H1 (cell line): ENCODE data around the gene MPPED2. TPM values are rescaled to one million over a fixed set of nuclear protein-coding genes. Genes with fewer than 3 reads are reported as not detected.

ENCODE experiments used
- CTCF ChIA-PET: fragments of 300-600 bp; sonication (Branson Sonifier 250); formaldehyde crosslinking; loops from one replicate; lab custom pipeline; 2021; ENCODE audit not compliant: partially characterized antibody; lab: Charles Lee
- POLR2A ChIA-PET: fragments of 300-600 bp; sonication (Branson Sonifier 250); formaldehyde crosslinking; loops from one replicate; lab custom pipeline; 2021; ENCODE audit warnings: inconsistent platforms; ENCODE audit not compliant: partially characterized antibody; lab: Charles Lee
- DNase-seq, 2 experiments: peaks; one replicate each; pipeline versions ENCODE4 v3.0.0 to v3.0.0-alpha.2; 2010 to 2022; ENCODE audit warnings: low spot score in 2 of 2, low read depth in 1 of 2, mixed read lengths in 1 of 2
- FAIRE-seq: peaks from 2 replicates; lab custom pipeline; 2011; peaks lifted over from hg19 to GRCh38; lab: Jason Lieb, UNC
- H2AFZ ChIP-seq: 2 replicates; pipeline ENCODE4 v1.8.1; 2012; ENCODE audit warnings: low read length, inconsistent platforms
- H2AK5ac ChIP-seq: 2 replicates; pipeline ENCODE4 v1.6.1; 2013; ENCODE audit warnings: low read depth, low read length
- H2BK120ac ChIP-seq: replicated peaks from 2 replicates; pipeline ENCODE3; 2013; ENCODE audit warnings: low read depth, low read length, inconsistent platforms
- H2BK12ac ChIP-seq: 2 replicates; pipeline ENCODE4 v1.6.1; 2013; ENCODE audit warnings: low read depth, low read length
- H2BK15ac ChIP-seq: 2 replicates; pipeline ENCODE4 v1.6.1; 2013; ENCODE audit warnings: low read length
- H2BK20ac ChIP-seq: 2 replicates; pipeline ENCODE4 v1.6.1; 2013; ENCODE audit warnings: low read length
- H2BK5ac ChIP-seq: 2 replicates; pipeline ENCODE4 v1.6.1; 2013; ENCODE audit warnings: low read depth, low read length
- H3K14ac ChIP-seq: 2 replicates; pipeline ENCODE4 v1.6.1; 2013; ENCODE audit warnings: inconsistent platforms; ENCODE audit not compliant: insufficient read length
- H3K18ac ChIP-seq: 2 replicates; pipeline ENCODE4 v1.6.1; 2013; ENCODE audit warnings: low read length; ENCODE audit errors: extremely low read depth
- H3K23ac ChIP-seq: 2 replicates; pipeline ENCODE4 v1.6.1; 2013; ENCODE audit warnings: inconsistent platforms; ENCODE audit not compliant: insufficient read length
- H3K23me2 ChIP-seq: 2 replicates; pipeline ENCODE4 v1.6.1; 2013; ENCODE audit warnings: low read depth, low read length
- H3K27ac ChIP-seq: 2 replicates; pipeline ENCODE4 v1.6.1; 2011; ENCODE audit warnings: low read depth, low read length, inconsistent platforms
- H3K27me3 ChIP-seq, 4 experiments: replicated peaks in 1 of 4; 1 replicate in 1 of 4; 2 replicates in 3 of 4; pipeline versions ENCODE4 v1.6.1 to v1.8.1; 2011 to 2013; ENCODE audit warnings: low read length in 3 of 4, mild to moderate bottlenecking in 3 of 4, inconsistent platforms in 2 of 4, mixed read lengths in 2 of 4, moderate library complexity in 1 of 4; ENCODE audit not compliant: control insufficient read depth in 3 of 4, insufficient read depth in 3 of 4; ENCODE audit errors: extremely low read depth in 1 of 4
- H3K36me3 ChIP-seq, 4 experiments: 2 replicates each; pipeline versions ENCODE4 v1.6.1 to v1.8.1; 2011 to 2013; ENCODE audit warnings: mild to moderate bottlenecking in 4 of 4, low read length in 3 of 4, moderate library complexity in 2 of 4, control low read depth in 1 of 4, inconsistent platforms in 1 of 4; ENCODE audit not compliant: insufficient read depth in 4 of 4, control insufficient read depth in 2 of 4
- H3K4ac ChIP-seq: replicated peaks from 2 replicates; pipeline ENCODE3; 2013; ENCODE audit warnings: low read length, low read depth, mixed read lengths, inconsistent platforms; ENCODE audit not compliant: insufficient read length
- H3K4me1 ChIP-seq, 4 experiments: replicated peaks in 1 of 4; 1 replicate in 1 of 4; 2 replicates in 3 of 4; pipeline versions ENCODE4 v1.6.1 to v1.8.1; 2011 to 2013; ENCODE audit warnings: low read length in 3 of 4, inconsistent platforms in 2 of 4, mixed read lengths in 1 of 4; ENCODE audit not compliant: insufficient read depth in 4 of 4, control insufficient read depth in 3 of 4
- H3K4me2 ChIP-seq, 2 experiments: 2 replicates each; pipeline versions ENCODE4 v1.6.1 to v1.8.1; 2011 to 2013; ENCODE audit warnings: low read depth in 2 of 2, low read length in 2 of 2, control low read depth in 1 of 2, inconsistent platforms in 1 of 2, mild to moderate bottlenecking in 1 of 2; ENCODE audit not compliant: insufficient read depth in 1 of 2
- H3K4me3 ChIP-seq, 4 experiments: fragments of 200-600, 300-600 bp in 1 of 4; sonication (generic), shearing (Covaris generic), sonication (Bioruptor Twin) in 1 of 4; 2 replicates each; pipeline versions ENCODE4 v1.5.1 to v1.8.1; 2011 to 2016; ENCODE audit warnings: low read length in 4 of 4, low read depth in 3 of 4, control low read depth in 2 of 4, inconsistent platforms in 2 of 4, mild to moderate bottlenecking in 2 of 4, mixed read lengths in 1 of 4, moderate library complexity in 1 of 4; ENCODE audit not compliant: insufficient read depth in 2 of 4; ENCODE audit errors: extremely low read depth in 1 of 4
- H3K56ac ChIP-seq: replicated peaks from 2 replicates; pipeline ENCODE3; 2013; ENCODE audit warnings: low read depth, mild to moderate bottlenecking, mixed read lengths, low read length, inconsistent platforms; ENCODE audit not compliant: insufficient read length
- H3K79me1 ChIP-seq: 2 replicates; pipeline ENCODE4 v1.6.1; 2013; ENCODE audit warnings: low read depth, low read length, control low read depth
- H3K79me2 ChIP-seq, 2 experiments: 2 replicates each; pipeline versions ENCODE4 v1.6.1 to v1.8.1; 2012 to 2013; ENCODE audit warnings: low read length in 2 of 2, mild to moderate bottlenecking in 2 of 2, inconsistent platforms in 1 of 2; ENCODE audit not compliant: insufficient read depth in 2 of 2, control insufficient read depth in 1 of 2
- H3K9ac ChIP-seq, 4 experiments: replicated peaks in 1 of 4; 1 replicate in 1 of 4; 2 replicates in 3 of 4; pipeline versions ENCODE4 v1.6.1 to v1.8.1; 2011 to 2013; ENCODE audit warnings: low read depth in 3 of 4, low read length in 3 of 4, control low read depth in 2 of 4, mild to moderate bottlenecking in 2 of 4, moderate library complexity in 2 of 4, inconsistent platforms in 1 of 4; ENCODE audit errors: extremely low read depth in 1 of 4
- H3K9me3 ChIP-seq, 2 experiments: 2 replicates each; pipeline versions ENCODE4 v1.6.1 to v1.8.1; 2012 to 2013; ENCODE audit warnings: mild to moderate bottlenecking in 2 of 2, moderate library complexity in 2 of 2, control low read depth in 1 of 2, inconsistent platforms in 1 of 2, low read depth in 1 of 2, low read length in 1 of 2, mixed read lengths in 1 of 2; ENCODE audit not compliant: insufficient read depth in 2 of 2
- H4K20me1 ChIP-seq, 2 experiments: replicated peaks in 1 of 2; 2 replicates each; pipeline versions ENCODE3 to v1.8.1; 2011 to 2013; ENCODE audit warnings: inconsistent platforms in 2 of 2, low read length in 2 of 2, mild to moderate bottlenecking in 1 of 2; ENCODE audit not compliant: insufficient read depth in 2 of 2, control insufficient read depth in 1 of 2
- H4K5ac ChIP-seq: 2 replicates; pipeline ENCODE4 v1.6.1; 2013; ENCODE audit warnings: low read length, low read depth, mixed read lengths, inconsistent platforms; ENCODE audit not compliant: insufficient read length
- H4K8ac ChIP-seq: 2 replicates; pipeline ENCODE4 v1.8.0; 2013; ENCODE audit warnings: mild to moderate bottlenecking, moderate library complexity, low read length, inconsistent platforms; ENCODE audit not compliant: insufficient read depth; ENCODE audit errors: extremely low read depth
- H4K91ac ChIP-seq: replicated peaks from 2 replicates; pipeline ENCODE3; 2013; ENCODE audit warnings: low read length, mixed read lengths, inconsistent platforms; ENCODE audit not compliant: insufficient read length
- ATF2 ChIP-seq: IDR thresholded peaks from 2 replicates; pipeline ENCODE4 v1.6.1; 2012; ENCODE audit warnings: low read length, inconsistent platforms
- BCL11A ChIP-seq, 2 experiments: IDR thresholded peaks; one replicate each; pipeline ENCODE4 v1.6.1; 2011; ENCODE audit warnings: low read depth in 2 of 2, low read length in 2 of 2, mild to moderate bottlenecking in 2 of 2
- CBX8 ChIP-seq: fragments of 300-800, 300-1000 bp; sonication (generic); IDR thresholded peaks from 2 replicates; pipeline ENCODE4 v1.7.1; 2016; ENCODE audit warnings: low read depth, low read length, borderline replicate concordance
- CHD2 ChIP-seq: IDR thresholded peaks from 2 replicates; pipeline ENCODE4 v1.6.1; 2012; ENCODE audit warnings: low read length, improper control_type of control experiment
- EGR1 ChIP-seq: IDR thresholded peaks from 2 replicates; pipeline ENCODE4 v1.6.1; 2011; ENCODE audit warnings: low read depth, low read length, borderline replicate concordance
- MAX ChIP-seq: IDR thresholded peaks from 2 replicates; pipeline ENCODE4 v1.6.1; 2012; ENCODE audit warnings: inconsistent platforms
- RAD21 ChIP-seq, 2 experiments: IDR thresholded peaks in 1 of 2; conservative IDR thresholded peaks in 1 of 2; 2 replicates each; pipeline ENCODE4 v1.6.1; 2011; ENCODE audit warnings: low read depth in 2 of 2, low read length in 2 of 2, improper control_type of control experiment in 1 of 2, inconsistent platforms in 1 of 2, mild to moderate bottlenecking in 1 of 2, moderate library complexity in 1 of 2
- RFX5 ChIP-seq: IDR thresholded peaks from 2 replicates; pipeline ENCODE4 v1.6.1; 2011; ENCODE audit warnings: low read depth, low read length, improper control_type of control experiment, borderline replicate concordance
- SAP30 ChIP-seq: fragments of 300-600 bp; sonication (generic); IDR thresholded peaks from 2 replicates; pipeline ENCODE4 v1.7.1; 2012; ENCODE audit warnings: low read length, moderate library complexity, mild to moderate bottlenecking, inconsistent platforms; ENCODE audit not compliant: insufficient read depth, insufficient replicate concordance
- TAF7 ChIP-seq: optimal IDR thresholded peaks from 2 replicates; pipeline ENCODE3; 2011; ENCODE audit warnings: low read depth, mild to moderate bottlenecking, inconsistent platforms, low read length, moderate library complexity, borderline replicate concordance
- ZNF274 ChIP-seq: IDR thresholded peaks from 2 replicates; pipeline ENCODE4 v1.7.0; 2012; ENCODE audit warnings: low read length, borderline replicate concordance; ENCODE audit errors: extremely low read depth
- WGBS, 2 experiments: shearing (Covaris generic) in 1 of 2; methylation state at CpG; one replicate each; pipeline versions ENCODE4 v1.1.6 to v1.1.7; 2013 to 2015; ENCODE audit warnings: low lambda C conversion rate in 2 of 2, mixed read lengths in 2 of 2, inconsistent platforms in 1 of 2, low coverage in 1 of 2, missing lambda C conversion rate in 1 of 2; ENCODE audit not compliant: insufficient replicate concordance in 2 of 2, insufficient coverage in 1 of 2, insufficient read length in 1 of 2; ENCODE audit errors: extremely low coverage in 1 of 2, missing lambda C conversion rate in 1 of 2; 5-methylcytosine and 5-hydroxymethylcytosine counted together
- polyA plus RNA-seq, 7 experiments: library from polyadenylated mRNA; depleted of rRNA in 3 of 7; stranded (reverse) in 5 of 7; unstranded in 2 of 7; fragments of >200 nt in 5 of 7; fragments of 200-250 nt in 2 of 7; gene quantifications; 1 replicate in 5 of 7; 2 replicates in 1 of 7; 4 replicates in 1 of 7; pipeline versions ENCODE4 v1.2.1 to v1.2.3, GENCODE V29; 2011 to 2013; ENCODE audit warnings: missing spikeins in 2 of 7, mixed read lengths in 2 of 7
- total RNA-seq: library from RNA; stranded (reverse); fragmentation: NEBNext Ultra II Directional; extraction: Animal tissue kit (Norgen Biotek cat#: 25700); gene quantifications from 2 replicates; pipeline ENCODE4 v1.2.1, GENCODE V29; 2021

Gene MPPED2
- total and polyA plus RNA-seq, 2 of the 8 experiments (the other 6 are each of a cell fraction or from before 2014, with no cell fraction given) = 1.3 to 3.5 TPM

- POLR2A ChIA-PET = no interaction called here
- no peak overlapping the region for H3K14ac ChIP-seq
- H3K18ac ChIP-seq = no peak overlapping the region
- no peaks in the 10 kb centered on the region for H3K36me3 ChIP-seq
- no peak overlapping the region for H2BK120ac ChIP-seq
- H2AFZ ChIP-seq = peak overlapping the region; percentile 77
- no peak overlapping the region for H3K23ac ChIP-seq
- no peaks in the 10 kb centered on the region for H3K79me2 ChIP-seq
- H2BK20ac ChIP-seq = no peak overlapping the region
- CTCF ChIA-PET = no interaction called here
- H3K27ac ChIP-seq = no peak overlapping the region
- DNase-seq (peak; percentile 19 to 57), FAIRE-seq (peak; percentile 81)
- H3K56ac ChIP-seq = no peak overlapping the region
- no peak overlapping the region for H3K4ac ChIP-seq
- no peak overlapping the region for H2BK5ac ChIP-seq
- H2BK12ac ChIP-seq = no peak overlapping the region
- H3K4me2 ChIP-seq = peak overlapping the region; percentile 30 to 47
- H3K4me3 ChIP-seq = peak overlapping the region in 1 of 4 experiments; percentile 26; a peak in 2 of 8 replicates
- H2BK15ac ChIP-seq = no peak overlapping the region
- H3K27me3 ChIP-seq = no peaks in the 10 kb centered on the region
- H4K8ac ChIP-seq = no peak overlapping the region
- H3K4me1 ChIP-seq = no peaks in the 10 kb centered on the region; a peak in 1 of 7 replicates
- H4K91ac ChIP-seq = no peak overlapping the region
- H3K9ac ChIP-seq = no peak overlapping the region
- no peaks in the 10 kb centered on the region for H3K23me2 ChIP-seq
- H3K9me3 ChIP-seq = no peaks in the 10 kb centered on the region
- no peaks in the 10 kb centered on the region for H4K20me1 ChIP-seq
- WGBS, 2 experiments = 42% methylated on average over 13 of the region's 13 CpGs; no CpG with 5 or more reads in 1 of the 2 experiments
- no peak overlapping the region for H4K5ac ChIP-seq
- H2AK5ac ChIP-seq = no peak overlapping the region
- no peaks in the 10 kb centered on the region for H3K79me1 ChIP-seq
- TF ChIP-seq ATF2 = no peak
- no peak for TF ChIP-seq RAD21 (IDR thresholded peaks at IDR 0.05 in 1 of 2, conservative IDR thresholded peaks at IDR 0.05 in 1 of 2; ENCODE audit: low read depth in 2 of 2, low read length in 2 of 2)
- TF ChIP-seq CBX8 = no peak
- no peak for TF ChIP-seq TAF7
- no peak for TF ChIP-seq ZNF274
- no peak for TF ChIP-seq RFX5
- no peak for TF ChIP-seq BCL11A (IDR thresholded peaks at IDR 0.05; ENCODE audit: low read depth in 2 of 2, low read length in 2 of 2)
- TF ChIP-seq MAX = no peak
- TF ChIP-seq EGR1 = no peak
- no peak for TF ChIP-seq SAP30
- no peak for TF ChIP-seq CHD2
These were observed 49.3 kb upstream of the MPPED2 start for GRCh38 chr11:30635401-30635989.
